22Rv1 (cell line): Measurements from ENCODE around the gene CSGALNACT2.

Experiments
- H3K27ac ChIP-seq: fragments of 450-650 bp; 2 replicates; pipeline ENCODE4 v1.5.1; 2017
- CTCF ChIP-seq: fragments of 450-650 bp; IDR thresholded peaks from 2 replicates; pipeline ENCODE4 v1.5.1; 2017; ENCODE audit warnings: mild to moderate bottlenecking
- ZFX ChIP-seq: fragments of 450-650 bp; IDR thresholded peaks from 2 replicates; pipeline ENCODE4 v1.6.1; 2017; ENCODE audit warnings: antibody characterized with exemption, borderline replicate concordance

The CSGALNACT2 gene

DNA sequence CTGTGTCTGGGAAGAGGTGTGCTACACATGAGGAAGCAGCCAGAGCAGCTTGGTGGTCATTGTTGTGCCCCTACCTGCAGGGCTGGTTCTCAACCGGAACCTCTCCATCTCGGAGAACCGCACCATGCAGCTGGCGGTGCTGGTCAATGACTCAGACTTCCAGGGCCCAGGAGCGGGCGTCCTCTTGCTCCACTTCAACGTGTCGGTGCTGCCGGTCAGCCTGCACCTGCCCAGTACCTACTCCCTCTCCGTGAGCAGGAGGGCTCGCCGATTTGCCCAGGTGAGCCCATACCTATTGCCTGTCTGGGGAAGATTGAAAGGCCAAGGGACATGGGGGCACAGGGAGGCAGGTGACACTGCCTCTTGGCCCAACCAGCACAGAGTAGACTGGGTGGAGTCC is 29.3 kb upstream of the CSGALNACT2 start:
- no peak overlapping the region for H3K27ac ChIP-seq
- TF ChIP-seq CTCF (no peak), ZFX (no peak)

DNA sequence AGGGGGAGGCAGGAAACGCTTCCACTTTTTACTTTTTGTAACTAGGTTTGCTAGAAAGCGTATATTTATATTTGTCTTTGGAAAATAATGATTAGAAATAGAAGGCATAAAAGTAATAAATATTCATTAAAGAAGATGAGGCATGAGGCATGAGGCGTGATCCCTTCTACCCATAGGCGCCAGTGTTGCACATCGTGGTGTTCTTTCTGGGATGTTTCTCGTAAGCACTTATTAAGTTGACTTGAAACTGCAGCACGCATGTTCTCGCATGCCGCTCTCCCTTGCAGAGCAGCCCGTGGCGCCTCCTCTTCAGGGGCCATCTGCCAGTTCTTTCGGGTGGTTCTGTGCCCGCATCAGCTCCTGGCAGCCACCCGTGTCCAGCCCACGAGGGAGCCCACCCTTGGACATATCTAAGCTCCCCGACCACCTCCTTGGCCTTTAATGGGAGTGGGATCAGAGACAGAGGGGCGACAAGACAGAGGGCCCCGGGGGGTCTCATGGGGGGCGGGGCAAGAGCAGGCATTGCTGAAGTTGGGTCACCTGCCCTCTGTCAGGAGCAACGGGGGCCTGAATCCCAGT is 28.5 kb upstream of the CSGALNACT2 start:
- H3K27ac ChIP-seq: no peak overlapping the region
- TF ChIP-seq ZFX (no peak), CTCF (no peak)

DNA sequence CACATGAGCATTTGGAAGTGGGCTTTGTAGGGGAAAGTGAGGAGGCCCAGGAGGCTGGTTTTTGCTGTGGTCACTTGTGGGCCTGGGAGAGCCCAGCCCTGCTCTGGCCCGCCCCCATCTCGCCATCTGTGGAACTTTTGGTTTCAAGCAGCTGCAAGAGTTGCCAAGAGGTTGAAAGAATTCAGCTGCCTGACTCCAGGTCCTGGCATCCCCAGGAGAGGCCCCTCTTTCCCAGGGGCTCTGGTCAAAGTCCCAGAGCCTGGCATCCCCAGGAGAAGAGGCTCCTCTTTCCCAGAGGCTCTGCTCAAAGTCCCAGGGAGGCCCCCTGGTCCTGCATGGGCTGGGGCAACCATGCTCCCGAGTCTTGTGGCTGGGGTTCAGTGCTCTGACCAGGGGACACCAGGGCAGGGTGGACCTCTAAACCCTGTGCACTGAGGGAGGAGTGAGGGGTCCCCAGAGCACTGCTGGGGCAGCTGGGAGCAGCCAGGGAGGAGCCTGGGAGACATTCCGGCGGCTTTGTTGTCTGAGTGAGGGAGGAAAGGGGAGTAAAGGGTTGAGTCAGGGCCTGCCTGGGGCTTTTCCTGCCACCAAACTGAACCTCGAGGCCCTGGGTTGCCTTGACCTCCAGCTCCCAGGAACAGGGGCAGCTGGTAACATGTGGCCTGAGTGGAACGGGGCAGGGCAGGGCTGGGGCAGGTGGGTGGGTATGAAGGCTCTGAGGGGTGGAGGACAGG is 27.7 kb upstream of the CSGALNACT2 start:
- TF ChIP-seq ZFX (no peak), CTCF (no peak)
- H3K27ac ChIP-seq: no peak overlapping the region

- no peak for TF ChIP-seq CTCF
- no peak for TF ChIP-seq ZFX
- H3K27ac ChIP-seq: no peak overlapping the region
Observed at GRCh38 chr10:43111101-43111500, 27.1 kb upstream of the CSGALNACT2 start.

DNA sequence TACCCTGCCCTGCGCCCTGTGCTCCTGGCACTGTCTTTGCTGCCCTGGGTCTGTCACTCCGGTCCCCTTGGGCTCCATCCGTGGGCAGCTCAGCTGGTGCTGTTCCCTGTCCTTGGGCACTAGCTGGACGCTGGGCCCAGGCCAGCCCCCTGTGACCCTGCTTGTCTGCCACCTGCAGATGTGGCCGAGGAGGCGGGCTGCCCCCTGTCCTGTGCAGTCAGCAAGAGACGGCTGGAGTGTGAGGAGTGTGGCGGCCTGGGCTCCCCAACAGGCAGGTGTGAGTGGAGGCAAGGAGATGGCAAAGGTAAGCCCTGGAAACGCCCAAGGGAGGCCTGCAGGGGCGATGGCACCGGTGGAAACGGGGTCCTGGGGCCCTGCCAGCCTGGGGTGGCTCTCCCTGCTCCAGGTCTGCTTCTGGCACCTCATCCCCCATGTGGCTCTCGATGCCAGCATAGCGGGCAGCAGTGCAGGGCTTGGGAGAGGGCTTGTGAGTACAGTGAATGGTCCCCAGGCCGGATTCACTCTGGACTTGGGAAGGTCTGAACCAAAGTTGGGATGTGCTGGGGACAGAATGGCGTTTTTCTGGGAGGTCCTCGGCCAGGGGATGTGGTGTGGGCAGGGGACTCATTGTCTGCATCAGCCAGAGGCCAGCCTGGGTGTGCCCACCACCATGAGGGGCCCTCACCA is 26.2 kb upstream of the CSGALNACT2 start:
- H3K27ac ChIP-seq: no peak overlapping the region
- TF ChIP-seq CTCF (no peak), ZFX (no peak)

GRCh38 chr10:43112608-43112961 is 25.7 kb upstream of the CSGALNACT2 start:
- no peak overlapping the region for H3K27ac ChIP-seq

More at GRCh38 chr10:43112608-43112961, 25.7 kb upstream of the CSGALNACT2 start:
- no peak for TF ChIP-seq CTCF
- TF ChIP-seq ZFX: no peak
